ENCODE data around the gene PCDHB10.
"Not testable (repeated sequence)": the region's sequence is repeated elsewhere in the genome, so short reads cannot be mapped to it uniquely, and the experiment has no call there.

PCDHB10 gene

GRCh38 chr5:141155540-141156374, 36.4 kb upstream of the PCDHB10 start:
- no peak for TF ChIP-seq REST (IDR thresholded peaks at IDR 0.05; ENCODE audit: insufficient read depth in 1 of 2, low read depth in 2 of 2, low read length in 2 of 2)
- no peak for TF ChIP-seq FOXP2 (optimal IDR thresholded peaks at IDR 0.05; ENCODE audit: borderline replicate concordance, extremely low read depth, extremely low read length, insufficient read depth)
- no peak for TF ChIP-seq TAF1 (IDR thresholded peaks at IDR 0.05; ENCODE audit: borderline replicate concordance, insufficient read depth, low read length)
- no peak for TF ChIP-seq SIN3A (IDR thresholded peaks at IDR 0.05; ENCODE audit: borderline replicate concordance, insufficient read depth, low read length)
- no peak for TF ChIP-seq POLR2AphosphoS5 (IDR thresholded peaks at IDR 0.05; ENCODE audit: low read depth, low read length)

GRCh38 chr5:141172381-141173204, 19.6 kb upstream of the PCDHB10 start, which contains the start of gene PCDHB7:
Gene PCDHB7 (plus strand): TSS chr5:141172644. CDS start chr5:141172836, 192 bp downstream.
- TF ChIP-seq POLR2AphosphoS5 (IDR thresholded peaks at IDR 0.05; ENCODE audit: low read depth, low read length) (no peak), REST (IDR thresholded peaks at IDR 0.05; ENCODE audit: insufficient read depth in 1 of 2, low read depth in 2 of 2, low read length in 2 of 2) (no peak)

DNA sequence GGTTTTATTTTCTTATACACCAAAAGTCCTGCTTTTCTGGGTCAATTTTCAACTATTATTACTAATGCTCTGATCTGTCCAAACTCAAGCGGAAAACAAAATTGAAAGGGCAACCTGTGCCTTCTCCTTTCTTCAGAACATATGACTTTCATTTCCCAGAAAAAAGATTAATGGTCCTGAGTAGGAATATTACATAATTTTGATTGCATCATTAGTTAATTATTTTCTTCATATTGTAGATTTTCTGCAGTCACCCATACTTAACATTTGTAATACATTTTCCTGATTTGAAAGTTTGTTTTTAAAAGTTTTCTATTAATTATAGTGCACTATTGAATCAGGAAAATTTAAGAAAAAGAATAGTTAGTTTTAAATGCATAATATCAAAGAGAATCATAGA, 16.2 kb upstream of the PCDHB10 start:
- TF ChIP-seq POLR2AphosphoS5 (IDR thresholded peaks at IDR 0.05; ENCODE audit: low read depth, low read length) (no peak), REST (IDR thresholded peaks at IDR 0.05; ENCODE audit: insufficient read depth in 1 of 2, low read depth in 2 of 2, low read length in 2 of 2) (no peak), TAF1 (IDR thresholded peaks at IDR 0.05; ENCODE audit: borderline replicate concordance, insufficient read depth, low read length) (no peak), FOXP2 (optimal IDR thresholded peaks at IDR 0.05; ENCODE audit: borderline replicate concordance, extremely low read depth, extremely low read length, insufficient read depth) (no peak), SIN3A (IDR thresholded peaks at IDR 0.05; ENCODE audit: borderline replicate concordance, insufficient read depth, low read length) (no peak)

DNA sequence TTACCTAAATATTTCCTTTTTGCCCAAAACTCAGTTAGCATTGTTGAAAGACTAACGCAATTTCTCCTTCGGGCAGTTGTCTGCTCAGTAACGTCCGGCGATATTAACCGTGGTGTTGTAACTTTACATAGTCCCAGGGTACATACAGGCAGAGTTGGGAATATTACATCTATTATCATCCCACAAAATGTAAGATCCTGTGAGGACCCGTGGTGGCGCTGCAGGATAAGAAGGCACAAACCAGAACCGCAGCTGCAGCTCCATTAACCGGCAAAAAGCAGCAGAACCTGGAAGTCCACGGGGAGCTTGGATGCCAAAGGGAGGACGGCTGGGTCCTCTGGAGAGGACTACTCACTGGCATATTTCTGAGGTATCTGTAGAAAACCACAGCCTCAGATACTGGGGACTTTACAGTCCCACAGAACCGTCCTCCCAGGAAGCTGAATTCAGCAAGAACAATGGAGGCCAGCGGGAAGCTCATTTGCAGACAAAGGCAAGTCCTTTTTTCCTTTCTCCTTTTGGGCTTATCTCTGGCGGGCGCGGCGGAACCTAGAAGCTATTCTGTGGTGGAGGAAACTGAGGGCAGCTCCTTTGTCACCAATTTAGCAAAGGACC, 14.5 kb upstream of the PCDHB10 start, which contains the start of gene PCDHB8:
Gene PCDHB8 (plus strand): TSS at position 214 of the 615 bp plus-strand sequence. CDS start 245 bp downstream, at position 459.
- not testable (repeated sequence) for TF ChIP-seq FOXP2 (optimal IDR thresholded peaks at IDR 0.05; ENCODE audit: borderline replicate concordance, extremely low read depth, extremely low read length, insufficient read depth); SIN3A (IDR thresholded peaks at IDR 0.05; ENCODE audit: borderline replicate concordance, insufficient read depth, low read length); REST (IDR thresholded peaks at IDR 0.05; ENCODE audit: insufficient read depth in 1 of 2, low read depth in 2 of 2, low read length in 2 of 2)
